ENCODE data around the gene EFNB3.

- no peak for TF ChIP-seq CTCF (conservative IDR thresholded peaks at IDR 0.05; ENCODE audit: low read length)
- TF ChIP-seq EZH2phosphoT487 (IDR thresholded peaks at IDR 0.05; ENCODE audit: borderline replicate concordance, low read depth, low read length): no peak
Measured at GRCh38 chr17:7687072-7687907, 17.7 kb upstream of the EFNB3 start, which contains the start of gene TP53.

All from OCI-LY7 (cell line).